Tibial artery (tissue), 4 donors: ENCODE measurements around the gene EPHB1.

Experiments used
- DNase-seq, 2 donors: peaks; one replicate each; pipeline ENCODE4 v3.0.0-alpha.2; 2019
- H3K27ac ChIP-seq, 2 donors: fragments of 200-600 bp; sonication (generic) in 1 of 2; 1 replicate in 1 of 2; 2 replicates in 1 of 2; pipeline ENCODE4 v1.5.1; 2018 to 2019; ENCODE audit warnings: mild to moderate bottlenecking in 1 of 2
- H3K27me3 ChIP-seq, 2 donors: fragments of 200-600 bp; sonication (generic) in 1 of 2; one replicate each; pipeline versions ENCODE4 v1.5.1 to v1.6.0; 2016 to 2019
- H3K36me3 ChIP-seq, 3 donors: fragments of 200-600 bp; sonication (generic) in 2 of 3; one replicate each; pipeline ENCODE4 v1.5.1; 2016 to 2019; ENCODE audit warnings: mild to moderate bottlenecking in 2 of 3
- H3K4me1 ChIP-seq, 4 donors: fragments of 200-600 bp; sonication (generic) in 2 of 4; 1 replicate in 3 of 4; 2 replicates in 1 of 4; pipeline ENCODE4 v1.5.1; 2016 to 2019
- H3K4me3 ChIP-seq, 2 donors: fragments of 200-600 bp; sonication (generic) in 1 of 2; 1 replicate in 1 of 2; 2 replicates in 1 of 2; pipeline ENCODE4 v1.5.1; 2018 to 2019; ENCODE audit warnings: mild to moderate bottlenecking in 2 of 2
- H3K9me3 ChIP-seq, 3 donors: fragments of 200-600 bp; sonication (generic) in 1 of 3; one replicate each; pipeline ENCODE4 v1.5.1; 2016 to 2019
- CTCF ChIP-seq, 2 experiments: fragments of 200-600 bp in 1 of 2; fragments of 450-650 bp in 1 of 2; IDR thresholded peaks; one replicate each; pipeline ENCODE4 v1.5.1; 2017 to 2019; ENCODE audit warnings: antibody characterized with exemption in 2 of 2, mild to moderate bottlenecking in 1 of 2, moderate library complexity in 1 of 2
- intact Hi-C: fragments of 100-400 bp; cut with DNase I; formaldehyde crosslinking; loops from one replicate; pipeline ENCODE4 v1.15.0; 2023; ENCODE audit warnings: low total_unique reads

EPHB1 gene

GRCh38 chr3:135069406-135069805, 274.3 kb downstream of the EPHB1 start:
- intact Hi-C loops, result no loop called here
- H3K27me3 ChIP-seq, result no peaks in the 10 kb centered on the region
- H3K36me3 ChIP-seq, result no peaks in the 10 kb centered on the region
- TF ChIP-seq CTCF (IDR thresholded peaks at IDR 0.05), result no peak
- DNase-seq, result no peak
- no peak overlapping the region for H3K27ac ChIP-seq
- H3K4me1 ChIP-seq, result no peaks in the 10 kb centered on the region
- H3K9me3 ChIP-seq, result no peaks in the 10 kb centered on the region
- H3K4me3 ChIP-seq, result no peak overlapping the region

GRCh38 chr3:135071483-135071882, 276.4 kb downstream of the EPHB1 start:
- no peaks in the 10 kb centered on the region for H3K9me3 ChIP-seq
- H3K4me1 ChIP-seq, result no peaks in the 10 kb centered on the region
- H3K27me3 ChIP-seq, result no peaks in the 10 kb centered on the region
- H3K27ac ChIP-seq, result no peak overlapping the region
- H3K4me3 ChIP-seq, result no peak overlapping the region
- TF ChIP-seq CTCF (IDR thresholded peaks at IDR 0.05), result no peak
- no peak for DNase-seq
- intact Hi-C loops, result no loop called here
- no peaks in the 10 kb centered on the region for H3K36me3 ChIP-seq

- no peak overlapping the region for H3K4me3 ChIP-seq
- no peaks in the 10 kb centered on the region for H3K36me3 ChIP-seq
- no peak for DNase-seq
- H3K27ac ChIP-seq, result no peak overlapping the region
- intact Hi-C loops, result no loop called here
- TF ChIP-seq CTCF (IDR thresholded peaks at IDR 0.05), result no peak
- H3K27me3 ChIP-seq, result no peaks in the 10 kb centered on the region
- no peaks in the 10 kb centered on the region for H3K4me1 ChIP-seq
- H3K9me3 ChIP-seq, result no peaks in the 10 kb centered on the region
These were observed 277.4 kb downstream of the EPHB1 start for GRCh38 chr3:135072431-135072830.

GRCh38 chr3:135075157-135075556, 280.1 kb downstream of the EPHB1 start:
- H3K9me3 ChIP-seq, result no peaks in the 10 kb centered on the region
- no peaks in the 10 kb centered on the region for H3K4me1 ChIP-seq
- H3K27me3 ChIP-seq, result no peaks in the 10 kb centered on the region
- TF ChIP-seq CTCF (IDR thresholded peaks at IDR 0.05), result no peak
- H3K36me3 ChIP-seq, result no peaks in the 10 kb centered on the region
- DNase-seq, result no peak
- intact Hi-C loops, result no loop called here
- H3K4me3 ChIP-seq, result no peak overlapping the region
- H3K27ac ChIP-seq, result no peak overlapping the region

- intact Hi-C loops, result no loop called here
- Histone ChIP-seq H3K9me3 (no peaks in the 10 kb centered on the region), H3K27ac (no peak overlapping the region), H3K36me3 (no peaks in the 10 kb centered on the region), H3K27me3 (no peaks in the 10 kb centered on the region), H3K4me1 (no peaks in the 10 kb centered on the region), H3K4me3 (no peak overlapping the region)
- DNase-seq, result no peak
- no peak for TF ChIP-seq CTCF (IDR thresholded peaks at IDR 0.05)
These were observed 281.3 kb downstream of the EPHB1 start for GRCh38 chr3:135076341-135076740.

GRCh38 chr3:135077186-135077585, 282.1 kb downstream of the EPHB1 start:
- intact Hi-C loops, result no loop called here
- Histone ChIP-seq H3K27me3 (no peaks in the 10 kb centered on the region), H3K9me3 (no peaks in the 10 kb centered on the region), H3K36me3 (no peaks in the 10 kb centered on the region), H3K4me1 (no peaks in the 10 kb centered on the region), H3K4me3 (no peak overlapping the region), H3K27ac (no peak overlapping the region)
- no peak for TF ChIP-seq CTCF (IDR thresholded peaks at IDR 0.05)
- no peak for DNase-seq
